H9 (cell line): Measurements from ENCODE around the gene IP6K3. TPM values are rescaled to one million over a fixed set of nuclear protein-coding genes. Genes with fewer than 3 reads are reported as not detected.
A peak's percentile ranks its signal among the peaks of the same experiment; 100 is the strongest.

Experiments
- DNase-seq: peaks from one replicate; pipeline ENCODE4 v3.0.0-alpha.2; 2017
- H2AFZ ChIP-seq: one replicate; pipeline ENCODE4 v1.6.1; 2013; ENCODE audit warnings: mild to moderate bottlenecking, low read length, control low read depth, moderate library complexity
- H2AK5ac ChIP-seq: 2 replicates; pipeline ENCODE4 v1.6.1; 2013; ENCODE audit warnings: low read length, control low read depth, mixed read lengths; ENCODE audit not compliant: insufficient read length
- H2BK120ac ChIP-seq: one replicate; pipeline ENCODE4 v1.6.1; 2013; ENCODE audit warnings: low read depth, mild to moderate bottlenecking, low read length, control low read depth, inconsistent platforms; ENCODE audit not compliant: poor library complexity, severe bottlenecking
- H2BK12ac ChIP-seq: 2 replicates; pipeline ENCODE4 v1.6.1; 2013; ENCODE audit warnings: low read length, control low read depth, mixed read lengths, low read depth; ENCODE audit not compliant: insufficient read length
- H2BK15ac ChIP-seq: 2 replicates; pipeline ENCODE4 v1.6.1; 2013; ENCODE audit warnings: low read depth, low read length, control low read depth
- H2BK20ac ChIP-seq: one replicate; pipeline ENCODE4 v1.6.1; 2013; ENCODE audit warnings: low read depth, mild to moderate bottlenecking, low read length, control low read depth, inconsistent platforms; ENCODE audit not compliant: poor library complexity, severe bottlenecking
- H2BK5ac ChIP-seq: 2 replicates; pipeline ENCODE4 v1.6.1; 2013; ENCODE audit warnings: low read length, control low read depth, mixed read lengths; ENCODE audit not compliant: insufficient read length
- H3K14ac ChIP-seq: 2 replicates; pipeline ENCODE4 v1.6.1; 2013; ENCODE audit warnings: low read length, control low read depth; ENCODE audit not compliant: insufficient read depth
- H3K18ac ChIP-seq: 2 replicates; pipeline ENCODE4 v1.6.1; 2013; ENCODE audit warnings: low read depth, mild to moderate bottlenecking, mixed read lengths, low read length, control low read depth; ENCODE audit not compliant: insufficient read length
- H3K23ac ChIP-seq: 2 replicates; pipeline ENCODE4 v1.6.1; 2013; ENCODE audit warnings: low read length, control low read depth, mixed read lengths, low read depth; ENCODE audit not compliant: insufficient read length
- H3K23me2 ChIP-seq: 2 replicates; pipeline ENCODE4 v1.6.1; 2013; ENCODE audit warnings: low read depth, mild to moderate bottlenecking, mixed read lengths, low read length, control low read depth; ENCODE audit not compliant: insufficient read length, poor library complexity, severe bottlenecking
- H3K27ac ChIP-seq: 2 replicates; pipeline ENCODE4 v1.5.1; 2013; ENCODE audit warnings: low read length, control low read depth, mixed read lengths, low read depth; ENCODE audit not compliant: insufficient read length
- H3K27me3 ChIP-seq: 2 replicates; pipeline ENCODE4 v1.6.1; 2013; ENCODE audit warnings: low read length, control low read depth, inconsistent platforms; ENCODE audit not compliant: insufficient read depth
- H3K4ac ChIP-seq: 2 replicates; pipeline ENCODE4 v1.6.1; 2013; ENCODE audit warnings: low read depth, mild to moderate bottlenecking, control low read depth, inconsistent platforms, low read length, moderate library complexity
- H3K4me1 ChIP-seq: 2 replicates; pipeline ENCODE4 v1.6.1; 2013; ENCODE audit warnings: low read length, control low read depth, inconsistent platforms; ENCODE audit not compliant: insufficient read depth
- H3K4me2 ChIP-seq: 2 replicates; pipeline ENCODE4 v1.6.1; 2013; ENCODE audit warnings: low read length, control low read depth, mixed read lengths; ENCODE audit not compliant: insufficient read length, insufficient read depth
- H3K56ac ChIP-seq: 2 replicates; pipeline ENCODE4 v1.6.1; 2013; ENCODE audit warnings: low read depth, mild to moderate bottlenecking, mixed read lengths, low read length, control low read depth; ENCODE audit not compliant: insufficient read length
- H3K79me1 ChIP-seq: 2 replicates; pipeline ENCODE4 v1.6.1; 2013; ENCODE audit warnings: low read depth, mild to moderate bottlenecking, moderate library complexity, low read length, control low read depth, inconsistent platforms; ENCODE audit not compliant: insufficient read depth, poor library complexity, severe bottlenecking
- H3K79me2 ChIP-seq: 2 replicates; pipeline ENCODE4 v1.6.1; 2013; ENCODE audit warnings: low read length, control low read depth, inconsistent platforms; ENCODE audit not compliant: insufficient read depth
- H3K9ac ChIP-seq: 2 replicates; pipeline ENCODE4 v1.6.1; 2013; ENCODE audit warnings: low read length, control low read depth, mixed read lengths; ENCODE audit not compliant: insufficient read length; ENCODE audit errors: extremely low read depth
- H3K9me3 ChIP-seq: one replicate; pipeline ENCODE4 v1.6.1; 2013; ENCODE audit warnings: low read depth, low read length, inconsistent platforms; ENCODE audit not compliant: control insufficient read depth
- H3T11ph ChIP-seq: one replicate; pipeline ENCODE4 v1.6.1; 2013; ENCODE audit warnings: mild to moderate bottlenecking, low read length, control low read depth, inconsistent platforms
- H4K20me1 ChIP-seq: one replicate; pipeline ENCODE4 v1.6.1; 2013; ENCODE audit not compliant: control insufficient read depth, insufficient read length, insufficient read depth
- H4K5ac ChIP-seq: 2 replicates; pipeline ENCODE4 v1.6.1; 2013; ENCODE audit warnings: low read depth, mild to moderate bottlenecking, mixed read lengths, low read length, control low read depth; ENCODE audit not compliant: insufficient read length
- H4K8ac ChIP-seq: replicated peaks from 2 replicates; pipeline ENCODE4 v1.6.1; 2013; ENCODE audit warnings: low read length, control low read depth, mixed read lengths, low read depth; ENCODE audit not compliant: insufficient read length
- H4K91ac ChIP-seq: 2 replicates; pipeline ENCODE4 v1.6.1; 2013; ENCODE audit warnings: low read depth, mild to moderate bottlenecking, moderate library complexity, mixed read lengths, low read length, control low read depth; ENCODE audit not compliant: insufficient read length
- H3K27ac Mint-ChIP-seq, 3 experiments: 2 replicates in 2 of 3; 3 replicates in 1 of 3; pipeline ENCODE4 v1.8.0; 2020 to 2021; ENCODE audit warnings: mixed read lengths in 3 of 3, mild to moderate bottlenecking in 1 of 3, moderate library complexity in 1 of 3
- H3K27me3 Mint-ChIP-seq: 2 replicates; pipeline ENCODE4 v1.8.0; 2021; ENCODE audit warnings: low read depth, mild to moderate bottlenecking, moderate library complexity, mixed read lengths
- H3K36me3 Mint-ChIP-seq, 3 experiments: 2 replicates in 2 of 3; 3 replicates in 1 of 3; pipeline ENCODE4 v1.8.0; 2020 to 2021; ENCODE audit warnings: low read depth in 3 of 3, mixed read lengths in 3 of 3; ENCODE audit not compliant: insufficient read depth in 1 of 3
- H3K4me1 Mint-ChIP-seq, 2 experiments: 2 replicates each; pipeline ENCODE4 v1.8.0; 2020; ENCODE audit warnings: mixed read lengths in 2 of 2
- H3K4me3 Mint-ChIP-seq, 2 experiments: 2 replicates in 1 of 2; 3 replicates in 1 of 2; pipeline ENCODE4 v1.8.0; 2020 to 2021; ENCODE audit warnings: mild to moderate bottlenecking in 2 of 2, mixed read lengths in 2 of 2, moderate library complexity in 1 of 2
- H3K9me3 Mint-ChIP-seq, 2 experiments: 2 replicates in 1 of 2; 3 replicates in 1 of 2; pipeline ENCODE4 v1.8.0; 2020; ENCODE audit warnings: mild to moderate bottlenecking in 2 of 2, mixed read lengths in 2 of 2, moderate library complexity in 1 of 2
- CTCF ChIP-seq: fragments of 200-600 bp; sonication (generic); conservative IDR thresholded peaks from 3 replicates; pipeline ENCODE4 v1.8.0; 2021; ENCODE audit warnings: antibody characterized with exemption, mild to moderate bottlenecking
- WGBS: extraction: QIAGEN DNeasy Blood & Tissue Kit; methylation state at CpG from one replicate; pipeline ENCODE4 v1.1.7; 2013; ENCODE audit warnings: missing lambda C conversion rate, low lambda C conversion rate, mixed read lengths; ENCODE audit not compliant: insufficient read length; ENCODE audit errors: extremely low coverage; 5-methylcytosine and 5-hydroxymethylcytosine counted together
- total RNA-seq: library from RNA; stranded (reverse); gene quantifications from 2 replicates; pipeline ENCODE4 v1.2.1, GENCODE V29; 2021

The IP6K3 gene
- total RNA-seq, 1 experiment from 2014 or later: 0.46 TPM

- peak; percentile 69 for TF ChIP-seq CTCF
- Mint-ChIP-seq H3K27me3 (no peaks in the 10 kb centered on the region), H3K36me3 (peaks cover 6 to 66% (median 45%) of the 10 kb centered on the region in 3 experiments; a peak in 6 of 7 replicates), H3K4me3 (no peak overlapping the region), H3K4me1 (peaks cover 31 to 32% of the 10 kb centered on the region in 2 experiments), H3K9me3 (no peaks in the 10 kb centered on the region), H3K27ac (peak overlapping the region in 2 of 3 experiments; percentile 18 to 71; a peak in 2 of 7 replicates)
- Histone ChIP-seq H3T11ph (no peak overlapping the region), H3K27ac (no peak overlapping the region), H3K23me2 (no peaks in the 10 kb centered on the region), H3K79me1 (no peaks in the 10 kb centered on the region), H3K56ac (no peak overlapping the region), H3K9me3 (no peaks in the 10 kb centered on the region), H3K23ac (no peak overlapping the region), H3K14ac (no peak overlapping the region), H2AK5ac (no peak overlapping the region), H4K8ac (no peak overlapping the region), H3K4me2 (no peak overlapping the region), H2BK12ac (no peak overlapping the region), H3K79me2 (no peaks in the 10 kb centered on the region), H3K4ac (no peak overlapping the region), H4K5ac (no peak overlapping the region), H3K4me1 (0 out of 2 replicates have a peak, but pooled peaks cover 3% of the 10 kb centered on the region), H2BK20ac (no peak overlapping the region), H3K9ac (no peak overlapping the region), H3K27me3 (no peaks in the 10 kb centered on the region), H4K20me1 (no peaks in the 10 kb centered on the region), H2AFZ (no peak overlapping the region), H2BK120ac (no peak overlapping the region), H3K18ac (no peak overlapping the region), H4K91ac (no peak overlapping the region), H2BK15ac (no peak overlapping the region), H2BK5ac (no peak overlapping the region)
- no CpG with 5 or more reads among the region's 1 CpG for WGBS
- peak; percentile 54 for DNase-seq
Measured at GRCh38 chr6:33702345-33702977, 44.2 kb downstream of the IP6K3 start.
